ENCODE data around the gene CADM1.

CADM1 gene

GRCh38 chr11:115168229-115168671, 336.0 kb downstream of the CADM1 start:
- DNase-seq = peak; percentile 67

GRCh38 chr11:115167456-115167855, 336.8 kb downstream of the CADM1 start:
- DNase-seq = no peak

DNA sequence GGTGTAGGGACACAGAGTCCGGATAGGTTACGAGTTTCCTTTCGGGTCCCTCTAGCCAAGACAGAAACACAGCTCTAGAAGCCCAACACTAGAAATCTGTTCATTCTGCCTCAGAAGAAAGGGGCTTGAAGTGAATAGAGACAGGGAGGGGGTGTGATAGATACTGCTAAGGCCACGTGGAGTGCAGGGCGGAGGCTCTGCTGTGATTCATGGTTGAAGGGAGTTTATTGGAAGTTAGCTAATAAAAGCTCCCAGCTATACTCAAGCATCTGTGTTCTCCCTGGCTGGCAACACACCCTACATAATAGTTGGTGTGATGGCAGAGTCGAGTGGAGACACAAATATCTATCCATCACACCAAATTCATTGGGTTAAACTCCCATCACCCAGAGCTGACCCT, 337.4 kb downstream of the CADM1 start:
- DNase-seq = no peak

DNA sequence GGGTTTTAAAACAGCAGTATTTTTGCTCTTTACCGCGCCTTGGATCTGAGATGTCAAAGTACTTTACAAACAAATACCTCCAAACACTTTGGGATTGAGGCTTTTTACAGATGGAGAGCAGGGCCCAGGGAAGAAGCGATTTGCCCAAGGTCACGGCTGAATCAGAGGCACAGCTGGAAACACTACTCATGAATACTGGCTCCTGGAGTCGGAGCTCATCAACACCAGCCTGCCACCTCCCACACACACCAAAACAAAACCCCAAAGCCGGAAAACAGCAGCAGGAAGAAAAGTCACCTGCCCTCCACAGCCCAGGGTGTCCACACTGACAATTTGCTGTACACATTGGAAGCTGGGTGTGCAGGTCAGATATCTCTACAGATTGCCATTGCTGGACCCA, 339.4 kb downstream of the CADM1 start:
- DNase-seq = peak; percentile 37

DNA sequence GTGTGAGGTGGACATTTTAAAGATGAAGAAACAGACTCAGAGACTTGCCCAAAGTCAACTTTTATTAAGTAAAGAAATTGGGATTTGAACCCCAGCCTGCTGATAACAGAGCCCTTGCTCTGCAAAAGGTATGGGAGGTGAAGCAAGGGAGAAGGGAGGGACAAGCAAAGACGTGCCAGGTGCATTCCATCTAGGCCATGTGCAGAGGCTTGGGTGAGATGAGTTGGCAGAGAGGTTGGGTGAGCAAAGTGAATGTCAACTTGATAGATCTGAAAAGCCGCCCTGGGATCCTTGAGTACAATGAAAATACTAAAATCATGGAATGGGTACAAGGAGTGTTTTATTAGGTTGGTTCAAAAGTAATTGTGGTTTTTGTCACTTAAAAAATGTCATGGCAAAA, 341.3 kb downstream of the CADM1 start:
- no peak for DNase-seq

- no peak for DNase-seq
Measured at GRCh38 chr11:115161876-115162275, 342.3 kb downstream of the CADM1 start.

DNA sequence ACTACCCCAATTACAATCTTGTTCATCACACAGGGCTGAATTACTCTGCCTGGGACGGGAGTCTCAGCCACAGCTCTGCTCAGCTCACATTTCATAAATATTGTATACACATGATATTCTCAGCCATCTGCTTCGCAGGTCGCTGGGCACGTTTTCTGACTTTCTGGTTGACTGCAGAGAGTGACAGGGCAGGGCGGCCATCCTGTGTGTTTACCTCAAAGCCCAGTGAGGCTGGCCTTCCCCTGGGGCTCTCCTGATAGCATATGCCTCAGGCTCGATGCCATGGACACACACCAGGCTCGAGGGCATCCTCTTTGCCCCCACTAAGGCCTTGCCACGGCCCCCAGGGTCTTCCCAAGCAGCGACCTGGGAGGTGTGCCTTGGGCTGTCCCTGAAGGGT, 345.0 kb downstream of the CADM1 start:
- no peak for DNase-seq

GRCh38 chr11:115158053-115158452, 346.2 kb downstream of the CADM1 start:
- DNase-seq = no peak

- no peak for DNase-seq
Measured at GRCh38 chr11:115157247-115157646, 347.0 kb downstream of the CADM1 start.

GRCh38 chr11:115155978-115156377, 348.2 kb downstream of the CADM1 start:
- DNase-seq = no peak

- no peak for DNase-seq
Measured at GRCh38 chr11:115155320-115155719, 348.9 kb downstream of the CADM1 start.

- no peak for DNase-seq
Measured at GRCh38 chr11:115154355-115154736, 349.9 kb downstream of the CADM1 start.

- DNase-seq = no peak
Measured at GRCh38 chr11:115153731-115154354, 350.4 kb downstream of the CADM1 start.

DNA sequence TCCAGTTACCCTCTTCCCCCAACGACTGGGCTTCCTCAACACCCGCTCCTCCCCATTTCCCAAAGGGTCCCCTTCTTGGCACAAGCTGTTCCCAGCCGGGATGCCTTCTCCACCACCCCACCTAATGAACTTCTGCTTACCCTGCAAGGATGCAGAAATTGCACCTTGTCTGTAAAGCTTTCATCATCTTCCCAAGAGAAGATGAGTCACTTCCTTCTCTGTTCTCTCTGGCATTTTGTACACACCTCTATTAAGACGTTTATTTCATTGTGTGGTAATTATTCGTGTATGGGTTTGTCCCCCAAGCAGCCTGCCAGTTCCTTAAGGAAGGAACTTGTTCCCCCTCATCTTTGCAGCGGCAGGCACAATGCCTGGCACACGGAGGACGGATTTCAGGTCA, 351.1 kb downstream of the CADM1 start:
- DNase-seq = no peak

DNA sequence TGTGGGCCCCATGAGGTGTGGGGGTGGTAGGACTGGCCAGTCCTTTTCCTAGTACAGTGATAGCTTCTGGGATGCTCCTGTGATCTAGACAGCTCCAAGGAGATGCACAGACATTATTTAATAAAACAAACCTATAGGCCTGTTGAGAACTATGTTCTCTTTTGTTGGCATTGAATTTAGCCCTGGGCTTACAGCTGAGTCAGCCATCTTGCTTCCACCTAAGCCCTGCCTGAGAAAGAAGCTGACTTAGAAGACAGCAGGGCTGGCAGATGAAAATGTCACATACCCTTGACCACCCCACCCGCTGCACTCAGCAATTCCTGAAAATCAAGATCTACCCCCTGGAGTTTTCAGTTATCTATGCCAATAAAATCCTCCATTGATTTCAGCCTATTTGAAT, 353.2 kb downstream of the CADM1 start:
- no peak for DNase-seq

GRCh38 chr11:115148691-115149090, 355.5 kb downstream of the CADM1 start:
- DNase-seq = no peak

DNA sequence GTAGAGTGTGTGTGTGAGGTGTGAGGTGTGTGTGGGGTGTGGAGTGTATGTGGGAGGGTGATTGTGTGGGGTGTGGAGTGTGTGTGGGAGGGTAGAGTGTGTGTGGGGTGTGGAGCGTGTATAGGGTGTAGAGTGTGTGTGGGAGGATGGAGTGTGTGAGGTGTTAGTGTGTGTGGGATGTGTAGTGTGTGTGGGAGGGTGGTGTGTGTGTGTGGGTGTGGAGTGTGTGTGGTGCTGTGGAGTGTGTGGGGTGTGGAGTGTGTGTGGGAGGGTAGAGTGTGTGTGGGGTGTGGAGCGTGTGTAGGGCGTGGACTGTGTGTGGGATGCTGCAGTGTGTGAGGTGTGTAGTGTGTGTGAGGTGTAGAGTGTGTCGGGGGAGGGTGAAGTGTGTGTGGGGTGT, 356.1 kb downstream of the CADM1 start:
- no peak for DNase-seq

DNA sequence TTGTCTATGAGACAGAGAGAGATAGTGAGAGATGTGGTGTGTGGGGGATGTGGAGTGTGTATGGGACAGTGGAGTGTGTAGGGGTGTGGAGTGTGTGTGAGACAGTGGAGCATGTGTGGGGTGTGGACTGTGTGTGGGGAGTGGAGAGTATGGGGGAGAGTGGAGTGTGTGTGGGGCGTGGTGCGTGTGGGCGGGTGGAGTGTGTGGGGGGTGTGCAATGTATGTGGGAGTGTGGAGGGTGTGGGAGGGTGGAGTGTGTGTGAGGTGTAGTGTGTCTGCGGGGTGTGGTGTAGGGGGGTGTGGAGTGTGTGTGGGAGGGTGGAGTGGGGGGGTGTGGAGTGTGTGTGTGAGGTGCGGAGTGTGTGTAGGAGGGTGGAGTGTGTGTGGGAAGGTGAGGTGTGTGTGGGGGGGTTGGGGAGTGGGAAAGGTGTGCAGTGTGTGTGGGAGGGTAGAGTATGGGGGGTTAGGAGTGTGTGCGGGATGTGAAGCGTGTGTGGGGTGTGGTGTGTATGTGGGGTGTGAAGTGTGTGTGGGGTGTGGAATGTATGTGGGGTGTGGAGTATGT, 356.9 kb downstream of the CADM1 start:
- DNase-seq = no peak

GRCh38 chr11:115146425-115146824, 357.8 kb downstream of the CADM1 start:
- no peak for DNase-seq

- DNase-seq = no peak
Measured at GRCh38 chr11:115145324-115145723, 358.9 kb downstream of the CADM1 start.

- peak; percentile 78 for DNase-seq
Measured at GRCh38 chr11:115144914-115145313, 359.3 kb downstream of the CADM1 start.

- DNase-seq = no peak
Measured at GRCh38 chr11:115144014-115144413, 360.2 kb downstream of the CADM1 start.

- DNase-seq = no peak
Measured at GRCh38 chr11:115141231-115142114, 362.7 kb downstream of the CADM1 start.

GRCh38 chr11:115135936-115136335, 368.3 kb downstream of the CADM1 start:
- no peak for DNase-seq
